ENCODE results near the gene GPC5. TPM values are rescaled to one million over a fixed set of nuclear protein-coding genes. Genes with fewer than 3 reads are reported as not detected.
A peak's percentile ranks its signal among the peaks of the same experiment; 100 is the strongest.
"Not testable (repeated sequence)": the region's sequence is repeated elsewhere in the genome, so short reads cannot be mapped to it uniquely, and the experiment has no call there.

GPC5 gene
- polyA plus RNA-seq, 1 experiment = not detected

GRCh38 chr13:91400671-91401070, 2.2 kb downstream of the GPC5 start:
- DNase-seq (ENCODE audit: low read depth) = no peak
- ChIA-PET CTCF (interaction anchor here (0.9 kb wide), 1 partner anchor 8 kb away, joined by 4 read pairs; no protein-coding TSS in a partner anchor), POLR2A (no interaction called here)
- H3K4me3 ChIP-seq (ENCODE audit: low read depth, low read length) = no peak overlapping the region
- TF ChIP-seq CTCF (IDR thresholded peaks at IDR 0.05; ENCODE audit: insufficient read depth, low read depth, low read length) = no peak
- no peaks in the 10 kb centered on the region for H3K36me3 ChIP-seq (ENCODE audit: control insufficient read depth, insufficient read depth, low read length)
- H3K27me3 ChIP-seq (ENCODE audit: control insufficient read depth, insufficient read depth, low read length) = peaks cover 13% of the 10 kb centered on the region

GRCh38 chr13:91401920-91402319, 3.5 kb downstream of the GPC5 start:
- Histone ChIP-seq H3K27me3 (ENCODE audit: control insufficient read depth, insufficient read depth, low read length) (peaks cover 13% of the 10 kb centered on the region), H3K4me3 (ENCODE audit: low read depth, low read length) (no peak overlapping the region), H3K36me3 (ENCODE audit: control insufficient read depth, insufficient read depth, low read length) (no peaks in the 10 kb centered on the region)
- ChIA-PET CTCF (no interaction called here), POLR2A (no interaction called here)
- no peak for TF ChIP-seq CTCF (IDR thresholded peaks at IDR 0.05; ENCODE audit: insufficient read depth, low read depth, low read length)
- DNase-seq (ENCODE audit: low read depth) = no peak

GRCh38 chr13:91405240-91405639, 6.8 kb downstream of the GPC5 start:
- Histone ChIP-seq H3K27me3 (ENCODE audit: control insufficient read depth, insufficient read depth, low read length) (no peaks in the 10 kb centered on the region), H3K36me3 (ENCODE audit: control insufficient read depth, insufficient read depth, low read length) (no peaks in the 10 kb centered on the region), H3K4me3 (ENCODE audit: low read depth, low read length) (no peak overlapping the region)
- ChIA-PET POLR2A (no interaction called here), CTCF (interaction anchor here (1.3 kb wide), 1 partner anchor 15 kb away, joined by 4 read pairs; no protein-coding TSS in a partner anchor)
- no peak for TF ChIP-seq CTCF (IDR thresholded peaks at IDR 0.05; ENCODE audit: insufficient read depth, low read depth, low read length)
- DNase-seq (ENCODE audit: low read depth) = no peak

- CTCF ChIA-PET = interaction anchor here (0.8 to 1.3 kb wide), 4 partner anchors 12 to 47 kb away, joined by 3 to 4 read pairs (median 4); no protein-coding TSS in a partner anchor
Observed at GRCh38 chr13:91406619-91407018, 8.2 kb downstream of the GPC5 start.

GRCh38 chr13:91408971-91409370, 10.6 kb downstream of the GPC5 start:
- POLR2A ChIA-PET = no interaction called here
- no peaks in the 10 kb centered on the region for H3K36me3 ChIP-seq (ENCODE audit: control insufficient read depth, insufficient read depth, low read length)
- CTCF ChIA-PET = interaction anchor here (1.1 kb wide), 1 partner anchor 9 kb away, joined by 4 read pairs; no protein-coding TSS in a partner anchor
- H3K4me3 ChIP-seq (ENCODE audit: low read depth, low read length) = no peak overlapping the region
- no peak for DNase-seq (ENCODE audit: low read depth)
- H3K27me3 ChIP-seq (ENCODE audit: control insufficient read depth, insufficient read depth, low read length) = no peaks in the 10 kb centered on the region
- no peak for TF ChIP-seq CTCF (IDR thresholded peaks at IDR 0.05; ENCODE audit: insufficient read depth, low read depth, low read length)

More at GRCh38 chr13:91406619-91407018, 8.2 kb downstream of the GPC5 start:
- Histone ChIP-seq H3K27me3 (ENCODE audit: control insufficient read depth, insufficient read depth, low read length) (no peaks in the 10 kb centered on the region), H3K36me3 (ENCODE audit: control insufficient read depth, insufficient read depth, low read length) (no peaks in the 10 kb centered on the region), H3K4me3 (ENCODE audit: low read depth, low read length) (no peak overlapping the region)
- POLR2A ChIA-PET = no interaction called here
- DNase-seq (ENCODE audit: low read depth) = no peak
- TF ChIP-seq CTCF (IDR thresholded peaks at IDR 0.05; ENCODE audit: insufficient read depth, low read depth, low read length) = peak; percentile 53

- CTCF ChIA-PET; DNase-seq (ENCODE audit: low read depth); H3K36me3 ChIP-seq (ENCODE audit: control insufficient read depth, insufficient read depth, low read length); H3K4me3 ChIP-seq (ENCODE audit: low read depth, low read length); H3K27me3 ChIP-seq (ENCODE audit: control insufficient read depth, insufficient read depth, low read length); POLR2A ChIA-PET: not testable (repeated sequence)
Observed at GRCh38 chr13:91416579-91416978, 18.2 kb downstream of the GPC5 start.
